NCI-H524 (cell line): ENCODE data around the gene CEP68.
A peak's percentile ranks its signal among the peaks of the same experiment; 100 is the strongest.
"Not testable (repeated sequence)": the region's sequence is repeated elsewhere in the genome, so short reads cannot be mapped to it uniquely, and the experiment has no call there.

Experiments
- DNase-seq, 2 experiments: peaks; one replicate each; lab custom pipeline; 2025; lab: John Stamatoyannopoulos, UW

The CEP68 gene, protein sequence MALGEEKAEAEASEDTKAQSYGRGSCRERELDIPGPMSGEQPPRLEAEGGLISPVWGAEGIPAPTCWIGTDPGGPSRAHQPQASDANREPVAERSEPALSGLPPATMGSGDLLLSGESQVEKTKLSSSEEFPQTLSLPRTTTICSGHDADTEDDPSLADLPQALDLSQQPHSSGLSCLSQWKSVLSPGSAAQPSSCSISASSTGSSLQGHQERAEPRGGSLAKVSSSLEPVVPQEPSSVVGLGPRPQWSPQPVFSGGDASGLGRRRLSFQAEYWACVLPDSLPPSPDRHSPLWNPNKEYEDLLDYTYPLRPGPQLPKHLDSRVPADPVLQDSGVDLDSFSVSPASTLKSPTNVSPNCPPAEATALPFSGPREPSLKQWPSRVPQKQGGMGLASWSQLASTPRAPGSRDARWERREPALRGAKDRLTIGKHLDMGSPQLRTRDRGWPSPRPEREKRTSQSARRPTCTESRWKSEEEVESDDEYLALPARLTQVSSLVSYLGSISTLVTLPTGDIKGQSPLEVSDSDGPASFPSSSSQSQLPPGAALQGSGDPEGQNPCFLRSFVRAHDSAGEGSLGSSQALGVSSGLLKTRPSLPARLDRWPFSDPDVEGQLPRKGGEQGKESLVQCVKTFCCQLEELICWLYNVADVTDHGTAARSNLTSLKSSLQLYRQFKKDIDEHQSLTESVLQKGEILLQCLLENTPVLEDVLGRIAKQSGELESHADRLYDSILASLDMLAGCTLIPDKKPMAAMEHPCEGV

DNA sequence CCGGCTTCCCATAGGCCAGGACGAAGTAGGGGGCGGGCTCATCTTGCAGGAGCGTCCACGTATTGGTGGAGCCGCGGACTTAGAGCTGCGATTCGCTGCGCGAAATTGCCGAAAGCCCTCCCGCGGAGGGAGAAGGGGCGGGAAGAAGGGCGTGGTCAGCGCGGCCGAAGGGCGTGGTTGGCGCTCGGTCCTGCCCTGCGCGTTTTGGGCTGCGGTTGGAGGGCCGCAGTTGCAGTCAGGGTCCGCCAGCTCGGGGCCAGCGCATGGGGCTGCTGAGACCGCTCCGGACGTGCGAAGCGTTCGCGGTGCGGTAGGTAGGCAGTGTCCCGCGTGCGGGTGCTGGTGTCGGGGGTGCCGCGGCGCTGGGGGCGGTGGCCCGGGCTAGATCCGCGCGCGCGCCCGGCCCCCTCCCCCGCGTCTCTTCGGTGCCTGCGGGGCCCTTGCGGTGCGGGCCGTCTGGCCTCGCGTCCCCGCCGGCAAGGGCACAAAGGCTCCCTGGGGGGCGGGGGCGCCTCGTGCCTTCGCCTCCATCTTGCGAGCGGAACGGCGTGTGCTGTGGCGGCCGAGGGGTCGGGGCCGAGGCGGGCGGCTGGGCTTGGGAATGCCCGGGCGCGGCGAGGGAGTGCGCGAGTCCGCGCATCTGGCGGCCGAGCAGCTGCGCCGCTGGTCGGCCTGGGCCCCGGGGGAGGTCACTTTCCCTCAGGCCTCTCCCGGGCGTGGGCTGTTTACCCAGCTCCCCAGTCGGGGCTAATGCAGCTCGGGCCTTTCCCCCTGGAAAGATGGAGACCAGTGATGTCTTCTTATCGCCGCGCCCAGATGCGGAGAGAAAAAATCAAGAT is at the start of gene CEP68:
TSS of gene CEP68 (plus strand) at position 202 of the 839 bp plus-strand sequence. CDS start 13,029 bp downstream, outside the sequence.
- DNase-seq, result peak; percentile 88 to 98

DNA sequence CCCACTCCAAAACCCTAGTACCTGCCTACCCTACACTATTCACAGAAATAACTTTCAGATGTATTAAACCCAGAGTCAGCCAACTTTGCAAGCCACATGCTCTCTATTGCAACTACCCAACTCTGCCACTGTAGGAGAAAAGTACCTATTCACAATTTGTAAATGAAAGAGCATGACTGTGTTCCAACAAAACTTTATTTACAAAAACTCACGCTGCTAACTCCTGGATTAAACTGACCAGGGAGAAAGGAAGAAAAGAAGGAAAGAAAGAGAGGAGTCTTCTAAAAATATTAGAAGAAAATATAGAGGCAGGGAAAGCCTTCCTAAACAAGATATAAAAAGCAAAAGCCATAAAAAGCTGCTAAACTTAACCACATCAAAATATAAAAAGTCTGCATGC is 42.4 kb upstream of the CEP68 start:
- DNase-seq, result no peak

DNA sequence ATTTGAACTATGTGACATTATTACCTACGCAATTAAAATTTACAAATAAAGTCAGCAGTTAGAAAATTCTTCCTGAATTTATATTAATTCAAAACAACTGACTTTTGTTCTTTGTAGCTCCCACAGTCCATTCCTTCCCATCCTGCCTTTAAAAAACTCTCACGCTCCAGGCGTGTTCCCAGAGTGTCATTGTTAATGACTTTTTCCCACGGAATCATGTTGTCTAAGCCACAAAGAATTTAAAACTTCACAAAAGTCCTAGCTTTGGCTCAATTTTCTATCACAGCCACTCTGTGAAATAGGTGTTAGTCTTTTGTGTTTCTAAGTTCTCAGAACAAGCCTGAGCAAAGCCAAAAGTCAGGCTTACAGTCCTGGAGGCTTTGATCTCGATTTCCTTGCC is 40.5 kb upstream of the CEP68 start:
- DNase-seq, result no peak

DNA sequence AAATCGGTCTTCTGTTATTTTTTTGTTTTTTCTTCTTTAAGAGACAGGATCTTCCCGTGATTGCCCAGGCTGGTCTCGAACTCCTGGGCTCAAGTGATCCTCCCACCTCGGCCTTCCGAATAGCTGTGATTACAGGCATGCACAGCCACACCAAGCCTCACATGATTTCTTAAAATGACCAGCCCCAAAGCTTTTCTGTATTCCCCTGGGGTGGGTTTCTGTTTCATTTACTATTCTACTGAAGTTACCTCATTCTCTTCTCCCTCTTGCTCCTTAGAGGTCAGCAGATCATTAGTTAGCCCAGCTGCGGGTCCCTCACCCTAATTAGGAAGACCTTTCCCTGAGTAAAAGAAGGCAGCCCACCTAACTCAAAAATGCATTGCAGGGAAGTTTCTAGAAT is 39.4 kb upstream of the CEP68 start:
- no peak for DNase-seq

DNA sequence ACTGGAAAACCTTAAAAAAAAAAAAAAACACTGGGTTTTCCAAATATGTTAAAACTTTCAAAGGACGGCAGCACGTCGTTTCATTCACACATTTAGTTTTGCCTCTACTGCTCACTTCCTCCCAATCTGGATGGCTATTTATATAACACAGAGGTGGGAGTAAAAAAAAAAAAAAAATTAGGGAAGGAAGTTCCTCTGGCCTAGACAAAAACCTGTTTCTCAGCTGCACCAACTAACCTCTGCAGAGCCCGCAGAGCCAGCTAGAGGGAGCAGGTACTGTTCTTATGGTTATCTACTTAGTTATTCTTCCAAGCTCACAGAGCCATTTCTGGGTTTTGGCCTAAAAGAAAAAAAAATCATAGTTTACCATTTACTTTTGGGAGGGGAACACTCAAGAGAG is 38.9 kb upstream of the CEP68 start:
- DNase-seq, result no peak

DNA sequence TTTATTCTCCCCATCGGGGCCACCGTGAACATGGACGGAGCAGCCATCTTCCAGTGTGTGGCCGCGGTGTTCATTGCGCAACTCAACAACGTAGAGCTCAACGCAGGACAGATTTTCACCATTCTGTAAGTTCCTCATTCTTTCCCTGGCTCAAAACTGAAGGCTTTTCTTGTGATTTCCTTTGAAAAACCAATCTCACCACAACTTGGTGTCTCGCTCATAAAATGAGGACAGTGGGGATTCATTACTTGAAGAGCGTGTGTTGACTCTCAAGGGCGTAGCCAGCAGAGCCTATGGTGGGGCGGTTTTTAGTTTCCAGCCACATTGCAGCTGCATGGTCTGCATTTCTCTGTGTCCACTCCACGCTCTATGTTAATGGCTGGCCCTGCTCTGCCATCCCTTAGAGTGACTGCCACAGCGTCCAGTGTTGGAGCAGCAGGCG is 38.1 kb upstream of the CEP68 start:
- DNase-seq, result no peak

DNA sequence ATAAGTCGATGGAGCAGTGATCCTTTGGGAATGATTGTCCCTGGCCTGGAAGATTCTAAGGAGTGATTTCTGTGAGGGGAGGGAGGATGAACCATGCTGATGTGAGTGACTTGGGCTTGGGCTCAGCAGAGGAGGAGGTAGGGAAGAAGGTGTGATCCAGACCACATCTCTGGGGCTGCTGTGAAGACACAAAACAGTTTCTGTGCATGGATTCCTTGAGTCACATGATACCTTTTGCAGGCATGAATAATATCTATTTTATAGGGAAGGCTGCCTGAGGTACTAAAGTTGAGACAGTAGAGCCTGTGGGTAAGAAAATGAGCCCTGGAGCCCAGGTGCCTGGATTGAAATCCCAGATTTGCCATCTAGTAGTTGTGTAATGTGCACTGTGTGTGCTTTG is 37.2 kb upstream of the CEP68 start:
- no peak for DNase-seq

DNA sequence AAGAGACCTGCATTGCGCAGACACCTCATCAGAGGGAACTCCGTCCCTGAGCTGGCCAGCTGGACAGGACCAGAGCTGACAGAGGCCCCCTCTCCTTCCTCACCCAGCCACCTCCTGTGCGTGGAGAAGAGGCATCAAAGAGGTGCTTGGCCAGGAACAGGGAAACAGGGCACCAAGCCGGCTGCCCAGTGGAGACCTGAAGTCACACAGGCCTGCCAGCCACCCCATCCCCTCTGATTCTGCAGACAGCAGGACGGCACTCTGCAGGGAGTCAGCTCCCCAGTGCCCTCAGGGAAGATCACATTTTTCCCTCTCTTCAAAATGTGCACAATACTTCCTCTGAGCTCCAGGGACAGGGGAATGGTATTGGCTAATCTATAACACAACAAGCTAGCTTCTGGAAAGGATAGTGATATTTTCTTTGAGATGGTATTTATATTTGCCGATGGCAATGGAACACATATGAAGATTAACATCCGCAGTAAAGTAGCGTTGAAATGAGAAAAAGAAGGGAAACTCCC is 36.5 kb upstream of the CEP68 start:
- DNase-seq, result no peak

DNA sequence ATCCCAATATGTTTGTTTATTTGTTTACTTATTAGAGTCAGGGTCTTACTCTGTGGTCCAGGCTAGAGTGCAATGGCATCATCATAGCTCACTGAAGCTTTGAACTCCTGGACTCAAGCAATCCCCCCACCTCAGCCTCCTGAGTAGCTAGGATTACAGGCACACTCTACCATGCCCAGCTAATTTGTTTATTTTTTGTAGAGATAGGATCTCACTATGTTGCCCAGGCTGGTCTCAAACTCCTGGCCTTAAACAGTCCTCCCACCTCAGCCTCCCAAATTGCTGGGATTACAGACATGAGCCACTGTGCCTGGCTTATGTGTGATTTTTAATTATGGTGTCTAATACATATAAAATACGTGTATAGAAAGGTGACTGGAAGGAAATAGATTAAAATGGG is 36.0 kb upstream of the CEP68 start:
- DNase-seq, result not testable (repeated sequence)

DNA sequence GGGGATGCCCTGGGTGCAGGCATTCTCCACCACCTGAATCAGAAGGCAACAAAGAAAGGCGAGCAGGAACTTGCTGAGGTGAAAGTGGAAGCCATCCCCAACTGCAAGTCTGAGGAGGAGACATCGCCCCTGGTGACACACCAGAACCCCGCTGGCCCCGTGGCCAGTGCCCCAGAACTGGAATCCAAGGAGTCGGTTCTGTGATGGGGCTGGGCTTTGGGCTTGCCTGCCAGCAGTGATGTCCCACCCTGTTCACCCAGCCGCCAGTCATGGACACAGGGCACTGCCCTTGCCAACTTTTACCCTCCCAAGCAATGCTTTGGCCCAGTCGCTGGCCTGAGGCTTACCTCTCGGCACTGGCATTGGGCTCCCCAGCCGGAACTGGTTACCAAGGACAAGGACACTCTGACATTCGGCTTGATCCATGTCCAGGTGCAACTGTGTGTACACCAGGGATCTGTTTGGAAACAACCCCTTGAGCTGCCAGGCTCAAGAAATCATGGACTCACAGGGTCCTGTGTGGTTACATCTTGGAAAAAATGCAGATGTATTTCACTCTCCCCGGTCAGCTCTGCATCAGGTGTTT is 35.2 kb upstream of the CEP68 start:
- DNase-seq, result no peak

DNA sequence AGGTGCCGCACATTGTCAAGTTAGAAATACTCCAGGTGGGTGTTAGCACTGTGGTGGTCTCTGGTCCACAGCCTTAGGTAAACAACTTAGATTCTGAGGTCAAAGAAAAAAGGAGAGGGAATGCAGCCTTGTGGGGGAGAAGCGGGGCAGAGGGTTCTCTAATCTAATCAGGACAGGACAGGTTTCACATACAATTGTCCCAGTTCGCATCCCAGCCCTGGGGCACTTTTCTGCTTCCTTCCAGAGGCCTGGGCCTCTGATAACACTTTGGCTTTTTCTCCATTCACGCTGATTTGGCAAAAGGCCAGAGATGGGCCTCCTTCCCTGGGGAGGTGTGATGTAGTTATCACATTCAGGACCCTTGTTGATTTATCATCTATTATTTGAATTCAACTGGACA is 34.5 kb upstream of the CEP68 start:
- no peak for DNase-seq

DNA sequence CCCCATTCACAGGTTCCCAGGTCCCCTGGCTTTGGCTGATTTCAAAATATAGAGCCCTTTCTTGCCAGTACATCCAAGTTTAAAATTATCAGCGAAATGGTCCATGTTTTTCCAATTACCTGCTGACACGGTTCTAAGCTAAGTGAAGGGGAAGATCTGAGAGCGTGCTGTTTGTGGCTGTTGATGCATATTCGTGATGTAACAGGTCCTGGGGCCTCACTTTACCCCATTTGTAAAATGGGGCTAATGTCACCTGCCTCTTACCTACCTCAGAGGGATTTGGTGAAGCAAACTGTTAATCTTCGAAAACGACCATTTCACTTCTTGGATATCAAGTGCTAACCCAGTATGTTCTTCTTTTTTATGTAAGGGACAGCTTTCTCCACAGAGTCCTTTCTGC is 34.0 kb upstream of the CEP68 start:
- no peak for DNase-seq

DNA sequence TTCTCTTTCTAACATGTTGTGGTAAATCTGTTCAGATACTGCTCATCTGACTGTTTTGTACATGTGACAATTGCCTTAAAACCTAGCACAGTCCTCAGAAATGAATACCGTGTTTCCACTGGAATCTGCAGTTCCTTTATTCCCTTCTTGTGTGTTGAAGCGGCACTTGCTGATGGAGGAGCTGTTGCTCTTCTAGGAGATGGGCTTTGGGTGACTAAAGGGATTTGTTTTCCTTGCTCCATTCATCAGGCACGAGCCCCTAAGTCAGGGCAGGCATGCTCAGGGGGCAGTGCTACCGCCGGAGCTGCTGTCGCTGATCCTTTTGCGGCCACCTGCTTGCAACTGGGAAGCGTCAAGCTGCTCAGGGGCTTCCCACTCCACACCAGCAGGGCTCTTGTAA is 32.5 kb upstream of the CEP68 start:
- DNase-seq, result no peak

DNA sequence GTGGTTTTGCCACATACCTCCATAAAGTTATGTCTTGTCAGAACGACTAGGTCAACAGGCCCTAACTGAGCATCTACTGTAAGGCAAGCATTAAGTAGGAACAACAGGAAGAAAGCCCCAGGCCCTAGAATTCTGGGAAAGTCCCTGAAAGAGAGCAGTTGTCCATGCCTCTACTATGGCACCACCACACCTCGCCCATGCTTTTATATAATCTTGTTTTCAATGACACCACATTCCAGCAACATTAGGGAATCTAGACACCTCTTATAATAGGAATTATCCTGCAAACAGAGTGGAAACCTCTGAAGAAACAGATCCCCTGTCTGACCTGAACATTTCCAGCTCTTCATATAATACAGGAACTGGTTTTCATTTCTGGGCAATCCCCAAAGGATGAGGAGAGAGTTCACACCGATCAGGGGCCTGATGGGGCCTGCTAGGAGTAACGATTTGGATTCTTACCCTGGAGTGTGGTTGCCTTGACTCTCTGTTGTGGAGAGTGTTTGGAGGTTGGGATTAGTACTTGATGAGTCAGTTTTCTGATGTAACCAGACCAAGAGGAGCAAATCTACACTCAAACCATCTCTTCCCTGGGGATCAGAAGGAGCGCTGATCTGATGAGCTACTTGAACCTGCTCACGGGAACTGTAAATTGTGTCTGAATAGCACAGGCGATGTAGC is 31.9 kb upstream of the CEP68 start:
- no peak for DNase-seq

DNA sequence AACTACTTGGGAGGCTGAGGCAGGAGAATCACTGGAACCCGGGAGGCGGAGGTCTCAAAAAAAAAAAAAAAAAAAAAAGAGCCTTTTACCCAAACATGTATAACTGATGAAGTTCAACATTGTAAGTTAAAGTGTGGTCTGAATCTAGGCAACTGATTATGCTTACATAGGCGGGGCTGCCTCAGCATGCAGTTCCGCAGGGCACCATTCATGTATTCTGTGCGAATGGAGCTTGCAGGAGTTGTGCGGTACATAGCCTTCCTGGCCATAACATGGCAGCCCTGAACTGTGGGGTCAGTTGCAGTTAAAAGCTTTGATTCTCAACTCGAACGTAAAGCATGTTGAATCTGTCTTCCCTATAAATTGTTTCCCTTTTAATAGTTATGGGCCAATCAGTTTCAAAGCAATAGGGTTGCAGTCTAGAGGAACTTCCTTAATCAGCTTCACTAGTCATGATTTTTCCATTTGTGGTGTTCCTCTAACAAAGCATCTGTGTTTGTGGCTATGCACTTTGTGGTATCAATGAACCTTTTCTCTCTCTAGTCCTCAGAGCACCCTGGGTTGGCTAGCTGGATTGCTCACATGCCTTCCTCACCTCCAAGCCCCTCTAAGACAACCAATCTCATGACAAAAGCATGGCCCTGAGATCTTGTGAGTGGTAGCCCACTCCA is 30.6 kb upstream of the CEP68 start:
- no peak for DNase-seq

DNA sequence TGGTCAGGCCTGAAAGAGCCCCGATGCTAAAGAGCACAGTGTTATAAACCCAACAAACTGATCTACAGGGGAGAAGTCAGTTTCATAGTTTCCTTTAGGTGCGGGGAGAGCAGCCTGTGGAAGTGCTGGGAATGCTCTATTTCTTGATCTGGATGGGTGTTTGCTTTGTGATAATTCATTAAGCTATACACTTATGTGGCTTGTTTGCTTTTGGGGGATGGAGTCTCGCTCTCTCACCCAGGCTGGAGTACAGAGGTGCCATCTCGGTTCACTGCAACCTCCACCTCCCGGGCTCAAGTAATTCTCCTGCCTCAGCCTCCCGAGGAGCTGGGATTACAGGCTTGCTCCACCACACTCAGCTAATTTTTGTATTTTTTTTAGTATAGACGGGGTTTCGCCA is 30.1 kb upstream of the CEP68 start:
- no peak for DNase-seq

DNA sequence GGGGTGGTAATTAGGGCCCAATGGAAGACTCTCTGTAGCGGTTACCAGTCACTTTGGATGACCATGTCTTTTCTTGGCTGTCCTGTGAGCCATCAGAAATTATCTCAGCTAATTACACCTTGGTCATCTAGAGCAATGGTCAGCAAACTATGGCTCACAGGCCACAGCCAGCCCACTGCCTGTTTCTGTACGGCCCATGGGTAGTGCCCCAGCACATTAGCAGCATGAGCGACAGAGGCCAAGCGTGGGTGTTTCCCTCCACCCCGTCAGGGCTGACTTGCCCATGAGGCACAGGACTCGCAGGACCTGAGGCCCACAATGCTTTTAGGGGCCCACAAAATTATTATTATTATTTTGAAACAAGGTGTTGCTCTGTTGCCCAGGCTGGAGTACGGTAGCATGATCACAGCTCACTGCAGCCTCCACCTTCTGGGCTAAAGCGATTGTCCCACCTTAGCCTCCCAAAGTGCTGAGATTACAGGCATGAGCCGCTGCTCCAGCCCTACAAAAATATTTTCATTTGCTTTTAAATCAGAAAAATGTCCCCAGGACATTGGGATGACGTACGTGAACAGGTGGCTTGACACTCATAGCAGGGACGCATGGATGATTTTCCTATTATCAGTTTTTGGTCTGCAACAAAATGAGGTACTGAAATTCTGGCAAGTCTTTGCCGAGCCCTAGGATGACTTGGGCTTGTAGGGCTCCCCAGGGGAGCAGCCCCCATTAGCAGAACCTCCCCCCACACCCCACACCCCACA is 29.3 kb upstream of the CEP68 start:
- DNase-seq, result no peak

DNA sequence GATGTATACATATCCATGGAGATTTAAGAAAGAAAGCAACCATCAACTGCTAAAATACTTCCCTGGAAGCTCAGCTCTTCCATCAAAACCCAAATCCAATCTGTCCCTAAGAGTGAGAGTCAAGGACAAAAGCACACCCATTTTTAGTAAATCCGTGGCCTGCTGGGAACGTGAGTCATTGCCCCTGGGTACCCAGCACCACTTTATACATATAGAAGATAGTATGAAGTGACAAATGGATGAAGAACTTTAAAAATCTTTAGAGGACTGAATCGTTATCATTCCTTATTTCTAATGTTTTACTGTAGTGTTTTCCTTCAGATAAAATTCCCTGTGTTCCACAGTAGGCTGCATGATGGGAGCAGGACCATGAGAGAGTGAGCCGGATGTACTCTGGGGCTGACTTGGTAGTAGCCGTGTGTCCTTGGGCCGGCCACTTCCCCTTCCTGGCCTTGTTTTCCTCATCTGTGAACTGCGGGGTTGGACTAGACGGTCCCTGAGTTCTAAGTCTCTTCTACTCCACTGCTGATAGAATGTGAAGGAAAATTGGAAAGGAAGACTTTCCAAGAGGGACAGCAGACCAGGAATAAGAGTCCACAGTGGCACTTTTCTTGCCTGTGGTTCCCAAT is 28.5 kb upstream of the CEP68 start:
- DNase-seq, result no peak
